ENCODE measurements around the gene TTC39C.

DNA sequence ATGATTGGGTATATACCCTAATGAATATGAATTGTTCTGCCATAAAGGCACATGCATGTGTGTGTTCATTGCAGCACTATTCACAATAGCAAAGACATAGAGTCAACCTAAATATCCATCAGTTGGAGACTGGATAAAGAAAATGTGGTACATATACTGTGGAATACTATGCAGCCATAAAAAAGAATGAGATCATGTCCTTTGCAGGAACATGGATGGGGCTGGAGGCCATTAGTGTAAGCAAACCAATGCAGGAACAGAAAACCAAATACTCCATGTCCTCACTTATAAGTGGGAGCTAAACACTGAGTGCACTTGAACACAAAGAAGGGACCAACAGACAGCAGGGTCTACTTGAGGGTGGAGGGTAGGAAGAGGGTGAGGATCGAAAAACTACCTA lies 43.2 kb downstream of the TTC39C start:
- no peak for TF ChIP-seq CREB1 (IDR thresholded peaks at IDR 0.05; ENCODE audit: low read depth)
- TF ChIP-seq EP300 (IDR thresholded peaks at IDR 0.05; ENCODE audit: borderline replicate concordance), result no peak
- TF ChIP-seq TAF1 (IDR thresholded peaks at IDR 0.05; ENCODE audit: low read depth), result no peak
- no peak for TF ChIP-seq FOXM1 (IDR thresholded peaks at IDR 0.05; ENCODE audit: borderline replicate concordance, low read depth)
- TF ChIP-seq MAX (IDR thresholded peaks at IDR 0.05), result no peak
- TF ChIP-seq TEAD4 (IDR thresholded peaks at IDR 0.05), result no peak
- TF ChIP-seq NFIC (IDR thresholded peaks at IDR 0.05), result no peak

Data from Ishikawa (cell line).